Liver (tissue), 9 donors: ENCODE measurements around the gene SLC39A10. TPM values are rescaled to one million over a fixed set of nuclear protein-coding genes. Genes with fewer than 3 reads are reported as not detected.

ENCODE experiments used
- DNase-seq: peaks from one replicate; pipeline ENCODE4 v3.0.0-alpha.2; 2017; ENCODE audit warnings: low spot score
- H3K27ac ChIP-seq, 2 donors: one replicate each; pipeline ENCODE4 v1.7.0; 2013; ENCODE audit warnings: inconsistent platforms in 2 of 2, low read length in 2 of 2, control low read depth in 1 of 2, low read depth in 1 of 2, mild to moderate bottlenecking in 1 of 2
- H3K27me3 ChIP-seq, 4 donors: one replicate each; pipeline versions ENCODE4 v1.6.1 to v1.7.0; 2013; ENCODE audit warnings: low read length in 3 of 4, inconsistent platforms in 1 of 4, mild to moderate bottlenecking in 1 of 4, moderate library complexity in 1 of 4; ENCODE audit not compliant: control insufficient read depth in 4 of 4, insufficient read depth in 4 of 4
- H3K36me3 ChIP-seq, 4 donors: one replicate each; pipeline versions ENCODE4 v1.6.1 to v1.7.0; 2013; ENCODE audit warnings: low read length in 3 of 4, mild to moderate bottlenecking in 3 of 4, low read depth in 1 of 4, moderate library complexity in 1 of 4; ENCODE audit not compliant: control insufficient read depth in 4 of 4, insufficient read depth in 3 of 4
- H3K4me1 ChIP-seq, 4 donors: one replicate each; pipeline versions ENCODE4 v1.6.1 to v1.7.0; 2013; ENCODE audit warnings: low read length in 3 of 4, mild to moderate bottlenecking in 3 of 4, moderate library complexity in 1 of 4; ENCODE audit not compliant: control insufficient read depth in 4 of 4, insufficient read depth in 4 of 4
- H3K4me3 ChIP-seq, 3 donors: one replicate each; pipeline versions ENCODE4 v1.6.1 to v1.7.0; 2013; ENCODE audit warnings: low read length in 3 of 3, control low read depth in 1 of 3, low read depth in 1 of 3, mild to moderate bottlenecking in 1 of 3
- H3K9ac ChIP-seq, 2 donors: one replicate each; pipeline ENCODE4 v1.7.0; 2013; ENCODE audit warnings: low read length in 2 of 2, mild to moderate bottlenecking in 2 of 2, moderate library complexity in 2 of 2, control low read depth in 1 of 2, low read depth in 1 of 2
- H3K9me3 ChIP-seq, 4 donors: one replicate each; pipeline versions ENCODE4 v1.6.1 to v1.7.0; 2013; ENCODE audit warnings: low read length in 3 of 4; ENCODE audit not compliant: control insufficient read depth in 4 of 4
- EGR1 ChIP-seq, 2 donors: IDR thresholded peaks; 2 replicates each; pipeline ENCODE4 v1.6.1; 2016 to 2018; ENCODE audit warnings: antibody characterized with exemption in 2 of 2, low read depth in 2 of 2
- FOXA1 ChIP-seq: IDR thresholded peaks from 2 replicates; pipeline ENCODE4 v1.6.1; 2016; ENCODE audit warnings: antibody characterized with exemption
- FOXA2 ChIP-seq: IDR thresholded peaks from 2 replicates; pipeline ENCODE4 v1.6.1; 2016; ENCODE audit warnings: antibody characterized with exemption
- GABPA ChIP-seq, 2 donors: IDR thresholded peaks in 1 of 2; conservative IDR thresholded peaks in 1 of 2; 2 replicates each; pipeline ENCODE4 v1.6.1; 2016; ENCODE audit warnings: antibody characterized with exemption in 2 of 2, mild to moderate bottlenecking in 1 of 2, moderate library complexity in 1 of 2
- HNF4A ChIP-seq, 2 donors: conservative IDR thresholded peaks; 2 replicates each; pipeline ENCODE4 v1.6.1; 2016; ENCODE audit warnings: antibody characterized with exemption in 2 of 2, mild to moderate bottlenecking in 2 of 2
- HNF4G ChIP-seq: IDR thresholded peaks from 2 replicates; pipeline ENCODE4 v1.6.1; 2016; ENCODE audit warnings: antibody characterized with exemption
- JUND ChIP-seq, 2 donors: IDR thresholded peaks; 2 replicates each; pipeline ENCODE4 v1.6.1; 2016; ENCODE audit warnings: antibody characterized with exemption in 2 of 2
- NR2F2 ChIP-seq: IDR thresholded peaks from 2 replicates; pipeline ENCODE4 v1.6.1; 2016; ENCODE audit warnings: antibody characterized with exemption
- RAD21 ChIP-seq, 2 donors: IDR thresholded peaks; 2 replicates each; pipeline ENCODE4 v1.6.1; 2016; ENCODE audit warnings: antibody characterized with exemption in 2 of 2, mild to moderate bottlenecking in 2 of 2
- RXRA ChIP-seq, 2 donors: IDR thresholded peaks; 2 replicates each; pipeline ENCODE4 v1.6.1; 2017 to 2018; ENCODE audit warnings: antibody characterized with exemption in 2 of 2, mild to moderate bottlenecking in 1 of 2
- SP1 ChIP-seq: IDR thresholded peaks from 2 replicates; pipeline ENCODE4 v1.6.1; 2018; ENCODE audit warnings: antibody characterized with exemption, mild to moderate bottlenecking
- TAF1 ChIP-seq: conservative IDR thresholded peaks from 2 replicates; pipeline ENCODE4 v1.6.1; 2016; ENCODE audit warnings: antibody characterized with exemption, mild to moderate bottlenecking
- YY1 ChIP-seq: IDR thresholded peaks from 2 replicates; pipeline ENCODE4 v1.6.1; 2016; ENCODE audit warnings: antibody characterized with exemption, mild to moderate bottlenecking
- polyA plus RNA-seq, 2 donors: library from polyadenylated mRNA; stranded (reverse) in 1 of 2; unstranded in 1 of 2; fragments of 200-250 nt in 1 of 2; fragments of >200 nt in 1 of 2; fragmentation: Nextera tagmentation in 1 of 2; extraction: Ambion mirVana in 1 of 2; gene quantifications; one replicate each; pipeline versions ENCODE4 v1.2.1 to v1.2.3, GENCODE V29; 2013 to 2015
- total RNA-seq, 2 donors: library from RNA; depleted of rRNA; stranded (reverse); fragments of >200 nt; gene quantifications; one replicate each; pipeline ENCODE4 v1.2.3, GENCODE V29; 2014
- TF ChIP-seq, protein P1 (sequence below): IDR thresholded peaks from 2 replicates; pipeline ENCODE4 v1.6.1; 2016; ENCODE audit warnings: antibody characterized with exemption
- TF ChIP-seq, protein P2 (sequence below): IDR thresholded peaks from 2 replicates; pipeline ENCODE4 v1.6.1; 2016; ENCODE audit warnings: antibody characterized with exemption
- TF ChIP-seq, protein P3 (sequence below): IDR thresholded peaks from 2 replicates; pipeline ENCODE4 v1.6.1; 2016; ENCODE audit warnings: antibody characterized with exemption, mild to moderate bottlenecking
- TF ChIP-seq, protein P4 (sequence below): IDR thresholded peaks from 2 replicates; pipeline ENCODE4 v1.6.1; 2016; ENCODE audit warnings: antibody characterized with exemption
- TF ChIP-seq, protein P5 (sequence below): fragments of 150-350 bp; IDR thresholded peaks from 2 replicates; pipeline ENCODE4 v1.5.1; 2017; ENCODE audit warnings: improper control_type of control experiment, low read depth, low read length; ENCODE audit not compliant: missing input control
- donor health status: healthy.
- donor health status: healthy.
- donor health status: healthy.
- donor health status: healthy.
- donor health status: healthy.

SLC39A10 gene
- total and polyA plus RNA-seq, 4 donors: 0.98 to 7.5 (median 3.4) TPM

DNA sequence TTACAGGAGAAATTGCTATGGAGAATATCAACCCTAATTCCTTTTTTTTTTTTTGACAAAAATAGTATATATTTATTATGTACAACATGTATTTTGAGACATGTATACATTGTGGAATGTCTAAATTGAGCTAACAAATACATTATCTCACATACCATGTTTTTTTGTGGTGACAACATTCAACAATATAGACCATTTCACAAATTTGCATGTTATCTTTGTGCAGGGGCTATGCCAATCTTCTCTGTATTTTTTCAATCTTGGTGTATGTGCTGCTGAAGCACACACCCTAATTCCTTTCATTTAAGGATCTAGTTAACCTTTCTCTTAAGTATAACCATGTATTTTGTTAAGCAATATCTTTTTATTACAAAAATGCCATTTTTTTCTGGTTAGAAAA is 13.2 kb downstream of the SLC39A10 start:
- H3K27ac ChIP-seq: no peak overlapping the region
- H3K4me3 ChIP-seq: no peak overlapping the region
- no peaks in the 10 kb centered on the region for H3K36me3 ChIP-seq
- TF ChIP-seq, protein P1, sequence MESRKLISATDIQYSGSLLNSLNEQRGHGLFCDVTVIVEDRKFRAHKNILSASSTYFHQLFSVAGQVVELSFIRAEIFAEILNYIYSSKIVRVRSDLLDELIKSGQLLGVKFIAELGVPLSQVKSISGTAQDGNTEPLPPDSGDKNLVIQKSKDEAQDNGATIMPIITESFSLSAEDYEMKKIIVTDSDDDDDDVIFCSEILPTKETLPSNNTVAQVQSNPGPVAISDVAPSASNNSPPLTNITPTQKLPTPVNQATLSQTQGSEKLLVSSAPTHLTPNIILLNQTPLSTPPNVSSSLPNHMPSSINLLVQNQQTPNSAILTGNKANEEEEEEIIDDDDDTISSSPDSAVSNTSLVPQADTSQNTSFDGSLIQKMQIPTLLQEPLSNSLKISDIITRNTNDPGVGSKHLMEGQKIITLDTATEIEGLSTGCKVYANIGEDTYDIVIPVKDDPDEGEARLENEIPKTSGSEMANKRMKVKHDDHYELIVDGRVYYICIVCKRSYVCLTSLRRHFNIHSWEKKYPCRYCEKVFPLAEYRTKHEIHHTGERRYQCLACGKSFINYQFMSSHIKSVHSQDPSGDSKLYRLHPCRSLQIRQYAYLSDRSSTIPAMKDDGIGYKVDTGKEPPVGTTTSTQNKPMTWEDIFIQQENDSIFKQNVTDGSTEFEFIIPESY: no peak
- no peak for TF ChIP-seq EGR1 (IDR thresholded peaks at IDR 0.05; ENCODE audit: low read depth in 2 of 2)
- TF ChIP-seq, protein P2, sequence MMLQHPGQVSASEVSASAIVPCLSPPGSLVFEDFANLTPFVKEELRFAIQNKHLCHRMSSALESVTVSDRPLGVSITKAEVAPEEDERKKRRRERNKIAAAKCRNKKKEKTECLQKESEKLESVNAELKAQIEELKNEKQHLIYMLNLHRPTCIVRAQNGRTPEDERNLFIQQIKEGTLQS: no peak
- TF ChIP-seq JUND (IDR thresholded peaks at IDR 0.05): no peak
- TF ChIP-seq HNF4A (conservative IDR thresholded peaks at IDR 0.05): no peak
- TF ChIP-seq, protein P3, sequence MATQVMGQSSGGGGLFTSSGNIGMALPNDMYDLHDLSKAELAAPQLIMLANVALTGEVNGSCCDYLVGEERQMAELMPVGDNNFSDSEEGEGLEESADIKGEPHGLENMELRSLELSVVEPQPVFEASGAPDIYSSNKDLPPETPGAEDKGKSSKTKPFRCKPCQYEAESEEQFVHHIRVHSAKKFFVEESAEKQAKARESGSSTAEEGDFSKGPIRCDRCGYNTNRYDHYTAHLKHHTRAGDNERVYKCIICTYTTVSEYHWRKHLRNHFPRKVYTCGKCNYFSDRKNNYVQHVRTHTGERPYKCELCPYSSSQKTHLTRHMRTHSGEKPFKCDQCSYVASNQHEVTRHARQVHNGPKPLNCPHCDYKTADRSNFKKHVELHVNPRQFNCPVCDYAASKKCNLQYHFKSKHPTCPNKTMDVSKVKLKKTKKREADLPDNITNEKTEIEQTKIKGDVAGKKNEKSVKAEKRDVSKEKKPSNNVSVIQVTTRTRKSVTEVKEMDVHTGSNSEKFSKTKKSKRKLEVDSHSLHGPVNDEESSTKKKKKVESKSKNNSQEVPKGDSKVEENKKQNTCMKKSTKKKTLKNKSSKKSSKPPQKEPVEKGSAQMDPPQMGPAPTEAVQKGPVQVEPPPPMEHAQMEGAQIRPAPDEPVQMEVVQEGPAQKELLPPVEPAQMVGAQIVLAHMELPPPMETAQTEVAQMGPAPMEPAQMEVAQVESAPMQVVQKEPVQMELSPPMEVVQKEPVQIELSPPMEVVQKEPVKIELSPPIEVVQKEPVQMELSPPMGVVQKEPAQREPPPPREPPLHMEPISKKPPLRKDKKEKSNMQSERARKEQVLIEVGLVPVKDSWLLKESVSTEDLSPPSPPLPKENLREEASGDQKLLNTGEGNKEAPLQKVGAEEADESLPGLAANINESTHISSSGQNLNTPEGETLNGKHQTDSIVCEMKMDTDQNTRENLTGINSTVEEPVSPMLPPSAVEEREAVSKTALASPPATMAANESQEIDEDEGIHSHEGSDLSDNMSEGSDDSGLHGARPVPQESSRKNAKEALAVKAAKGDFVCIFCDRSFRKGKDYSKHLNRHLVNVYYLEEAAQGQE: no peak
- TF ChIP-seq YY1: no peak
- no peak for TF ChIP-seq NR2F2
- TF ChIP-seq RAD21 (IDR thresholded peaks at IDR 0.05): no peak
- no peak for TF ChIP-seq RXRA (IDR thresholded peaks at IDR 0.05)
- no peak for TF ChIP-seq FOXA2
- no peak for TF ChIP-seq FOXA1
- TF ChIP-seq, protein P4, sequence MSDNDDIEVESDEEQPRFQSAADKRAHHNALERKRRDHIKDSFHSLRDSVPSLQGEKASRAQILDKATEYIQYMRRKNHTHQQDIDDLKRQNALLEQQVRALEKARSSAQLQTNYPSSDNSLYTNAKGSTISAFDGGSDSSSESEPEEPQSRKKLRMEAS: no peak
- TF ChIP-seq SP1: no peak
- TF ChIP-seq HNF4G: no peak
- TF ChIP-seq, protein P5, sequence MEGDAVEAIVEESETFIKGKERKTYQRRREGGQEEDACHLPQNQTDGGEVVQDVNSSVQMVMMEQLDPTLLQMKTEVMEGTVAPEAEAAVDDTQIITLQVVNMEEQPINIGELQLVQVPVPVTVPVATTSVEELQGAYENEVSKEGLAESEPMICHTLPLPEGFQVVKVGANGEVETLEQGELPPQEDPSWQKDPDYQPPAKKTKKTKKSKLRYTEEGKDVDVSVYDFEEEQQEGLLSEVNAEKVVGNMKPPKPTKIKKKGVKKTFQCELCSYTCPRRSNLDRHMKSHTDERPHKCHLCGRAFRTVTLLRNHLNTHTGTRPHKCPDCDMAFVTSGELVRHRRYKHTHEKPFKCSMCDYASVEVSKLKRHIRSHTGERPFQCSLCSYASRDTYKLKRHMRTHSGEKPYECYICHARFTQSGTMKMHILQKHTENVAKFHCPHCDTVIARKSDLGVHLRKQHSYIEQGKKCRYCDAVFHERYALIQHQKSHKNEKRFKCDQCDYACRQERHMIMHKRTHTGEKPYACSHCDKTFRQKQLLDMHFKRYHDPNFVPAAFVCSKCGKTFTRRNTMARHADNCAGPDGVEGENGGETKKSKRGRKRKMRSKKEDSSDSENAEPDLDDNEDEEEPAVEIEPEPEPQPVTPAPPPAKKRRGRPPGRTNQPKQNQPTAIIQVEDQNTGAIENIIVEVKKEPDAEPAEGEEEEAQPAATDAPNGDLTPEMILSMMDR: no peak
- no peak for TF ChIP-seq GABPA (IDR thresholded peaks at IDR 0.05 in 1 of 2, conservative IDR thresholded peaks at IDR 0.05 in 1 of 2)
- TF ChIP-seq TAF1: no peak
- DNase-seq: no peak
- no peaks in the 10 kb centered on the region for H3K4me1 ChIP-seq
- H3K27me3 ChIP-seq: no peaks in the 10 kb centered on the region
- no peak overlapping the region for H3K9ac ChIP-seq
- H3K9me3 ChIP-seq: no peaks in the 10 kb centered on the region
